Suprapubic skin (tissue), 4 donors: ENCODE data around the gene CSF1. TPM values are rescaled to one million over a fixed set of nuclear protein-coding genes. Genes with fewer than 3 reads are reported as not detected.

Experiments
- DNase-seq, 2 donors: peaks; one replicate each; pipeline ENCODE4 v3.0.0-alpha.2; 2019; ENCODE audit warnings: low spot score in 2 of 2
- H3K27ac ChIP-seq: fragments of 200-600 bp; sonication (generic); one replicate; pipeline ENCODE4 v1.5.1; 2019
- H3K27me3 ChIP-seq: fragments of 200-600 bp; sonication (generic); one replicate; pipeline ENCODE4 v1.5.1; 2019
- H3K36me3 ChIP-seq: fragments of 200-600 bp; sonication (generic); one replicate; pipeline ENCODE4 v1.5.1; 2019
- H3K4me1 ChIP-seq: fragments of 200-600 bp; sonication (generic); one replicate; pipeline ENCODE4 v1.5.1; 2019
- H3K4me3 ChIP-seq: fragments of 200-600 bp; sonication (generic); one replicate; pipeline ENCODE4 v1.5.1; 2019; ENCODE audit warnings: mild to moderate bottlenecking
- H3K9me3 ChIP-seq: fragments of 200-600 bp; sonication (generic); one replicate; pipeline ENCODE4 v1.5.1; 2019
- CTCF ChIP-seq, 2 donors: fragments of 200-600 bp in 1 of 2; fragments of 450-650 bp in 1 of 2; sonication (generic) in 1 of 2; IDR thresholded peaks; one replicate each; pipeline ENCODE4 v1.5.1; 2016 to 2019; ENCODE audit warnings: antibody characterized with exemption in 2 of 2, mild to moderate bottlenecking in 1 of 2, moderate library complexity in 1 of 2
- EP300 ChIP-seq: sonication (generic); formaldehyde crosslinking; IDR thresholded peaks from one replicate; pipeline ENCODE4 v1.6.1; 2017; ENCODE audit warnings: antibody characterized with exemption
- POLR2A ChIP-seq, 2 donors: fragments of 450-650 bp; IDR thresholded peaks; one replicate each; pipeline ENCODE4 v1.6.1; 2017; ENCODE audit warnings: antibody characterized with exemption in 2 of 2, mild to moderate bottlenecking in 2 of 2, moderate library complexity in 2 of 2
- POLR2AphosphoS5 ChIP-seq, 3 donors: sonication (generic); formaldehyde crosslinking; IDR thresholded peaks; one replicate each; pipeline ENCODE4 v1.6.1; 2017; ENCODE audit warnings: antibody characterized with exemption in 3 of 3
- WGBS: methylation state at CpG from one replicate; pipeline ENCODE4 v1.1.5; 2018; 5-methylcytosine and 5-hydroxymethylcytosine counted together
- total RNA-seq, 4 donors: library from RNA; depleted of rRNA; stranded (reverse); fragments of >200 nt; gene quantifications; one replicate each; pipeline ENCODE4 v1.1.0, GENCODE V29; 2016

CSF1 gene
- total RNA-seq, 4 donors from 2014 or later, result 12.6 to 39.1 (median 17.5) TPM

GRCh38 chr1:109907190-109907774 lies 3.4 kb upstream of the CSF1 start:
- no peaks in the 10 kb centered on the region for H3K36me3 ChIP-seq
- no peak overlapping the region for H3K4me3 ChIP-seq
- H3K27me3 ChIP-seq, result no peaks in the 10 kb centered on the region
- no peak for DNase-seq
- WGBS, result 96% methylated on average over 1 of the region's 1 CpG
- no peaks in the 10 kb centered on the region for H3K9me3 ChIP-seq
- H3K27ac ChIP-seq, result no peak overlapping the region
- TF ChIP-seq CTCF (IDR thresholded peaks at IDR 0.05) (no peak), POLR2AphosphoS5 (IDR thresholded peaks at IDR 0.05) (no peak), EP300 (no peak), POLR2A (IDR thresholded peaks at IDR 0.05) (no peak)
- H3K4me1 ChIP-seq, result peaks cover 43% of the 10 kb centered on the region

GRCh38 chr1:109908836-109909235 lies 1.8 kb upstream of the CSF1 start:
- 96% methylated on average over 3 of the region's 3 CpGs for WGBS
- Histone ChIP-seq H3K4me1 (peaks cover 47% of the 10 kb centered on the region), H3K4me3 (no peak overlapping the region)

GRCh38 chr1:109909561-109909960 lies 1.1 kb upstream of the CSF1 start:
- Histone ChIP-seq H3K27ac (no peak overlapping the region), H3K27me3 (no peaks in the 10 kb centered on the region), H3K9me3 (no peaks in the 10 kb centered on the region), H3K4me3 (no peak overlapping the region), H3K4me1 (peaks cover 51% of the 10 kb centered on the region), H3K36me3 (no peaks in the 10 kb centered on the region)
- WGBS, result 63% methylated on average over 3 of the region's 3 CpGs
- TF ChIP-seq EP300 (no peak), POLR2AphosphoS5 (IDR thresholded peaks at IDR 0.05) (no peak), CTCF (IDR thresholded peaks at IDR 0.05) (no peak), POLR2A (IDR thresholded peaks at IDR 0.05) (no peak)
- DNase-seq, result no peak

More at GRCh38 chr1:109908836-109909235, 1.8 kb upstream of the CSF1 start:
- H3K9me3 ChIP-seq, result no peaks in the 10 kb centered on the region
- no peaks in the 10 kb centered on the region for H3K27me3 ChIP-seq
- no peak for DNase-seq
- TF ChIP-seq POLR2A (IDR thresholded peaks at IDR 0.05), result no peak
- TF ChIP-seq POLR2AphosphoS5 (IDR thresholded peaks at IDR 0.05), result no peak
- no peak for TF ChIP-seq EP300
- H3K36me3 ChIP-seq, result no peaks in the 10 kb centered on the region
- H3K27ac ChIP-seq, result no peak overlapping the region

GRCh38 chr1:109910963-109911798 lies 532 bp downstream of the CSF1 start:
- Histone ChIP-seq H3K4me1 (peaks cover 53% of the 10 kb centered on the region), H3K27ac (peak overlapping the region; percentile 91), H3K27me3 (no peaks in the 10 kb centered on the region), H3K36me3 (peaks cover 3% of the 10 kb centered on the region), H3K4me3 (peak overlapping the region; percentile 79), H3K9me3 (no peaks in the 10 kb centered on the region)
- DNase-seq, result no peak
- WGBS, result 1% methylated on average over 15 of the region's 70 CpGs
- TF ChIP-seq EP300 (no peak), POLR2AphosphoS5 (IDR thresholded peaks at IDR 0.05) (no peak), POLR2A (IDR thresholded peaks at IDR 0.05) (no peak)

GRCh38 chr1:109912214-109912861 lies 1.7 kb downstream of the CSF1 start:
- DNase-seq, result no peak
- Histone ChIP-seq H3K9me3 (no peaks in the 10 kb centered on the region), H3K4me1 (peaks cover 53% of the 10 kb centered on the region), H3K27ac (peak overlapping the region; percentile 91), H3K4me3 (peak overlapping the region; percentile 79), H3K27me3 (no peaks in the 10 kb centered on the region), H3K36me3 (peaks cover 12% of the 10 kb centered on the region)
- 51% methylated on average over 3 of the region's 4 CpGs for WGBS
- TF ChIP-seq POLR2AphosphoS5 (IDR thresholded peaks at IDR 0.05) (no peak), POLR2A (IDR thresholded peaks at IDR 0.05) (no peak), CTCF (IDR thresholded peaks at IDR 0.05) (no peak), EP300 (no peak)

GRCh38 chr1:109912873-109913272 lies 2.2 kb downstream of the CSF1 start:
- TF ChIP-seq EP300 (no peak), POLR2A (IDR thresholded peaks at IDR 0.05) (no peak), POLR2AphosphoS5 (IDR thresholded peaks at IDR 0.05) (no peak), CTCF (IDR thresholded peaks at IDR 0.05) (no peak)
- peaks cover 18% of the 10 kb centered on the region for H3K36me3 ChIP-seq
- WGBS, result 12% methylated on average over 1 of the region's 1 CpG
- no peaks in the 10 kb centered on the region for H3K27me3 ChIP-seq
- H3K27ac ChIP-seq, result peak overlapping the region; percentile 91
- H3K4me1 ChIP-seq, result peaks cover 53% of the 10 kb centered on the region
- no peak for DNase-seq
- H3K4me3 ChIP-seq, result peak overlapping the region; percentile 79
- H3K9me3 ChIP-seq, result no peaks in the 10 kb centered on the region
